Right ventricle myocardium superior (tissue), 1 donor: ENCODE data around the gene CSNK2A1. TPM values are rescaled to one million over a fixed set of nuclear protein-coding genes. Genes with fewer than 3 reads are reported as not detected.
"Not testable (repeated sequence)": the region's sequence is repeated elsewhere in the genome, so short reads cannot be mapped to it uniquely, and the experiment has no call there.

Source experiments
- ATAC-seq: fragments of 200-7000 bp; cut with Tn5 transposase; one replicate; pipeline ENCODE4 v1.9.1; 2020; ENCODE audit warnings: mild to moderate bottlenecking; ENCODE audit not compliant: poor library complexity
- DNase-seq: peaks from one replicate; pipeline ENCODE4 v3.0.0-alpha.2; 2020
- intact Hi-C: fragments of 100-400 bp; cut with DNase I; formaldehyde crosslinking; loops from one replicate; pipeline ENCODE4 v1.11.2; 2022
- total RNA-seq: library from RNA; stranded (reverse); fragmentation: NEBNext Ultra II Directional; extraction: Animal tissue kit (Norgen Biotek cat#: 25700); gene quantifications from one replicate; pipeline ENCODE4 v1.2.1, GENCODE V29; 2021
- donor health status: DM: no; HTN: yes; CAD: no; lungs with severe emphysema.

Gene CSNK2A1
- total RNA-seq, 1 donor from 2014 or later, result 103 TPM

GRCh38 chr20:507761-508332 lies 35.7 kb downstream of the CSNK2A1 start:
- ATAC-seq (no peak), DNase-seq (no peak)
- intact Hi-C loops, result no loop called here

- ATAC-seq, result no peak
- intact Hi-C loops, result no loop called here
- no peak for DNase-seq
These were observed 36.4 kb downstream of the CSNK2A1 start for GRCh38 chr20:507006-507758.

GRCh38 chr20:504632-505075 lies 38.9 kb downstream of the CSNK2A1 start:
- intact Hi-C loops, result no loop called here
- no peak for DNase-seq
- no peak for ATAC-seq

- intact Hi-C loops, result no loop called here
These were observed 40.4 kb downstream of the CSNK2A1 start for GRCh38 chr20:503048-503737.

GRCh38 chr20:497979-498378 lies 45.6 kb downstream of the CSNK2A1 start:
- intact Hi-C loops, result no loop called here
- DNase-seq (no peak), ATAC-seq (no peak)

More at GRCh38 chr20:503048-503737, 40.4 kb downstream of the CSNK2A1 start:
- no peak for ATAC-seq
- DNase-seq, result no peak

- intact Hi-C loops, result no loop called here
- peak; percentile 60 for ATAC-seq
- no peak for DNase-seq
These were observed 47.4 kb downstream of the CSNK2A1 start for GRCh38 chr20:496126-496696.

- DNase-seq (no peak), ATAC-seq (no peak)
These were observed 51.4 kb downstream of the CSNK2A1 start for GRCh38 chr20:492159-492558.

GRCh38 chr20:487655-488054 lies 55.9 kb downstream of the CSNK2A1 start:
- intact Hi-C loops, result no loop called here
- DNase-seq (no peak), ATAC-seq (no peak)

More at GRCh38 chr20:492159-492558, 51.4 kb downstream of the CSNK2A1 start:
- intact Hi-C loops, result no loop called here

GRCh38 chr20:483815-484644 lies 59.6 kb downstream of the CSNK2A1 start:
- intact Hi-C loops, result no loop called here
- ATAC-seq (peak; percentile 95), DNase-seq (peak; percentile 74)

GRCh38 chr20:481167-481566 lies 62.4 kb downstream of the CSNK2A1 start:
- ATAC-seq, result no peak
- DNase-seq, result no peak
- intact Hi-C loops, result no loop called here

GRCh38 chr20:480044-480443 lies 63.5 kb downstream of the CSNK2A1 start:
- intact Hi-C loops, result no loop called here
- DNase-seq (no peak), ATAC-seq (no peak)

- intact Hi-C loops, result loop anchor here (2.0 kb wide), 1 partner anchor 125 kb away; no protein-coding TSS in a partner anchor
- DNase-seq (no peak), ATAC-seq (no peak)
These were observed 64.1 kb downstream of the CSNK2A1 start for GRCh38 chr20:479487-479886.

- intact Hi-C loops, result loop anchor here (2.0 kb wide), 1 partner anchor 124 kb away; no protein-coding TSS in a partner anchor
- DNase-seq, result no peak
- ATAC-seq, result peak; percentile 49
These were observed 64.6 kb downstream of the CSNK2A1 start for GRCh38 chr20:478949-479429.

- intact Hi-C loops, result loop anchor here (2.0 kb wide), 1 partner anchor 123 kb away; no protein-coding TSS in a partner anchor
- peak; percentile 53 for ATAC-seq
- DNase-seq, result no peak
These were observed 65.3 kb downstream of the CSNK2A1 start for GRCh38 chr20:478010-478948.

GRCh38 chr20:476561-477249 lies 66.9 kb downstream of the CSNK2A1 start:
- intact Hi-C loops, DNase-seq, ATAC-seq: not testable (repeated sequence)

GRCh38 chr20:475463-476357 lies 67.9 kb downstream of the CSNK2A1 start:
- no peak for ATAC-seq
- DNase-seq, result no peak
- intact Hi-C loops, result no loop called here
